ENCODE results near the gene DMKN. TPM values are rescaled to one million over a fixed set of nuclear protein-coding genes. Genes with fewer than 3 reads are reported as not detected.
A peak's percentile ranks its signal among the peaks of the same experiment; 100 is the strongest.

The DMKN gene
- total RNA-seq, 6 donors from 2014 or later: 64.9 to 127 (median 101) TPM

GRCh38 chr19:35549879-35550523 is 36.6 kb upstream of the DMKN start:
- DNase-seq (no peak), ATAC-seq (ENCODE audit: low FRiP score in 2 of 2) (no peak)
- 87 to 92% methylated on average over 9 to 15 of the region's 15 CpGs for WGBS, 2 donors
- Histone ChIP-seq H3K27ac (no peak overlapping the region), H3K4me3 (no peak overlapping the region), H3K9me3 (no peaks in the 10 kb centered on the region), H3K36me3 (peaks cover 0 to 13% (median 2%) of the 10 kb centered on the region in 4 donors), H3K27me3 (no peaks in the 10 kb centered on the region), H3K4me1 (peaks cover 11 to 18% (median 12%) of the 10 kb centered on the region in 4 donors)
- no peak for TF ChIP-seq EP300 (IDR thresholded peaks at IDR 0.05)
- no peak for TF ChIP-seq CTCF (IDR thresholded peaks at IDR 0.05)
- no peak for TF ChIP-seq POLR2A (IDR thresholded peaks at IDR 0.05)
- TF ChIP-seq POLR2AphosphoS5 (IDR thresholded peaks at IDR 0.05): no peak

- no peak for ATAC-seq (ENCODE audit: low FRiP score in 2 of 2)
These were observed 35.8 kb upstream of the DMKN start for GRCh38 chr19:35549174-35549788.

GRCh38 chr19:35546532-35546931 is 33.1 kb upstream of the DMKN start:
- Histone ChIP-seq H3K9me3 (no peaks in the 10 kb centered on the region), H3K27me3 (no peaks in the 10 kb centered on the region), H3K36me3 (peaks cover 0 to 13% (median 2%) of the 10 kb centered on the region in 4 donors), H3K27ac (peak overlapping the region in 1 of 4 donors; percentile 83), H3K4me3 (peak overlapping the region in 2 of 4 donors; percentile 81 to 95), H3K4me1 (peaks cover 18 to 28% (median 20%) of the 10 kb centered on the region in 4 donors)
- 82 to 85% methylated on average over 1 to 8 of the region's 8 CpGs for whole genome bisulfite sequencing, 2 donors
- no peak for ATAC-seq (ENCODE audit: low FRiP score in 2 of 2)
- DNase-seq: no peak
- no peak for TF ChIP-seq CTCF (IDR thresholded peaks at IDR 0.05)
- TF ChIP-seq EP300 (IDR thresholded peaks at IDR 0.05): no peak
- TF ChIP-seq POLR2AphosphoS5 (IDR thresholded peaks at IDR 0.05): no peak
- TF ChIP-seq POLR2A (IDR thresholded peaks at IDR 0.05): no peak

More at GRCh38 chr19:35549174-35549788, 35.8 kb upstream of the DMKN start:
- Histone ChIP-seq H3K36me3 (peaks cover 0 to 13% (median 2%) of the 10 kb centered on the region in 4 donors), H3K9me3 (no peaks in the 10 kb centered on the region), H3K4me1 (peaks cover 17 to 25% (median 18%) of the 10 kb centered on the region in 4 donors), H3K4me3 (no peak overlapping the region), H3K27me3 (no peaks in the 10 kb centered on the region), H3K27ac (no peak overlapping the region)
- 21 to 27% methylated on average over 6 of the region's 6 CpGs for WGBS, 2 donors
- peak in 1 of 2 donors; percentile 55 for DNase-seq
- TF ChIP-seq POLR2A (IDR thresholded peaks at IDR 0.05): no peak
- peak; percentile 61 to 72 (median 70) for TF ChIP-seq CTCF (IDR thresholded peaks at IDR 0.05)
- no peak for TF ChIP-seq EP300 (IDR thresholded peaks at IDR 0.05)

- DNase-seq: peak; percentile 34 to 91
- H3K4me3 ChIP-seq: peak overlapping the region; percentile 69 to 95 (median 81)
- H3K27ac ChIP-seq: peak overlapping the region; percentile 77 to 90 (median 85)
- 3 to 7% methylated on average over 9 to 20 of the region's 27 CpGs for WGBS, 2 donors
- H3K4me1 ChIP-seq: peaks cover 18 to 28% (median 20%) of the 10 kb centered on the region in 4 donors
- no peaks in the 10 kb centered on the region for H3K27me3 ChIP-seq
- TF ChIP-seq POLR2AphosphoS5 (IDR thresholded peaks at IDR 0.05): no peak
- no peak for TF ChIP-seq POLR2A (IDR thresholded peaks at IDR 0.05)
- TF ChIP-seq EP300 (IDR thresholded peaks at IDR 0.05): no peak
- TF ChIP-seq CTCF (IDR thresholded peaks at IDR 0.05): no peak
- ATAC-seq (ENCODE audit: low FRiP score in 2 of 2): peak in 1 of 2 donors; percentile 48
- no peaks in the 10 kb centered on the region for H3K9me3 ChIP-seq
- peaks cover 0 to 12% (median 2%) of the 10 kb centered on the region in 4 donors for H3K36me3 ChIP-seq
These were observed 32.5 kb upstream of the DMKN start for GRCh38 chr19:35545855-35546381.
